ENCODE results near the gene CLSTN1.

The CLSTN1 gene

GRCh38 chr1:9711466-9712020 is 112.2 kb downstream of the CLSTN1 start:
- no peak for DNase-seq (ENCODE audit: low spot score)

DNA sequence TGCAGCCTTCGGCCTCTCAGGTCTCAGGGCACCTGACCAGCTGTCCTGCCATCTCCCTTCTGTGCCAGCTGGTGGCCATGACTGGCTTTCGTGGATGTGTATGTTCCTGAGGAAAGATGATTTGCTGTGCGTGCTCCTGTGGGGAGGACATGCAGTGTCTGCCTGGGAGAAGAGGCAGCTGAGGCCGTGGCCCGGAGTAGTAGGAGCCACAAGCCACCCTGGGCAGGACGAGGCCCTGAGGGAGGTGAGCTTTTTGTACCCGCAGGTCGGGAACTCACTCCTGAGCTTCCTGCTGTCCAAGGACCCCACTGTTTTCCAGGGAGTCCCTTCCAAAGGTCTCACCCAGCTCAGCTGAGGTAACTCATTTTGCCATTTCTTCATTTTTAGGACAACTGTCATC is 113.7 kb downstream of the CLSTN1 start:
- DNase-seq (ENCODE audit: low spot score) = no peak

GRCh38 chr1:9706178-9706577 is 117.6 kb downstream of the CLSTN1 start:
- no peak for DNase-seq (ENCODE audit: low spot score)

DNA sequence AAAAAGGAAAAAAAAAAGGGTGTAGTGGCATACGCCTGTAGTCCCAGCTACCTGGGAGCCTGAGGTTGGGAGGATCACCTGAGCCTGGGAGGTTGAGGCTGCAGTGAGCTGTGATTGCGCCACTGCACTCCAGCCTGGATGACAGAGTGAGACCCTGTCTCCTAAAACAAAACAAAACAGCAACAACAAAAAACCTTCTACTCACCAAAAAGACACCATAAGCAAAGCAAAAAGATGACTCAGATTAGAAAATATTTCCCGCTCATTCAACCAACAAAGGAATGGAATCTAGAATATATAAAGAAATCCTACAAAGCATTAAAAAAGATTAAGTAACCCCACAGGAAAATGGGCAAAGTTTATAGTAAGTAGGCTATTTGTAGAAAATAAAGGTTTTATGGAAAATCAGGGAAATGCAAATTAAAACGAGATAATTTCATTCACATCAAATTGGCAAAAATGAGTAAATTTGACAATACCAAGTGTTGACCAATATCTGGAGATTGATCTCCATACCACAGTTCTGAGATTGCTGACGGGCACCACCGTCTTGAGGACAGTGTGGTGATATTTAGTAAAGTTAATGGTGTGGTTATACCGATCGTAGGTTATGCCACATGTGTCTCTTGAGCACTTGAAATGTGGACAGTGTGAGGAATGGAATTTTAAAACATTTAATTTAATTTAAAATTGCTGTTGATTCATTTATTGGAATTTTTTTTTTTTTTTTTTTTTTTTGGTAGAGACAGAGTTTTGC is 118.2 kb downstream of the CLSTN1 start:
- no peak for DNase-seq (ENCODE audit: low spot score)

DNA sequence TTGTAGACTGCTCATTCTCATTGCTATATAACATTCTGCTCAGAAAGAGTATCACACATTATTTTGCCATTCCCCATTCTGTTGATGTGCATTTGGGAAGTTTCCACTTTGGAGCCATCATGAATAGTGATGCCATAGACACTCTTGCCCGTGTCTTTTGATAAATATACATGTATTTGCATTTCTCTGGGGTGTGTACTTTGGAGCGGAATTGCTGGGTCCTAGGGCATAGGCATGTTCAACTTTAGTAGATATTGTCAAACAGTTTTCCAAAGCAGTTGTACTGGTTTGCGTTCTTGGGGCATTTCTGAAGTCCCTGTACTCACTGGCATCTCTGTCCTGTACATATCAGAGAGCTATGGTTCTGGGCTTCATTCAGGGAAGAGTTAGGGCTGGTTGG is 120.1 kb downstream of the CLSTN1 start:
- no peak for DNase-seq (ENCODE audit: low spot score)

DNA sequence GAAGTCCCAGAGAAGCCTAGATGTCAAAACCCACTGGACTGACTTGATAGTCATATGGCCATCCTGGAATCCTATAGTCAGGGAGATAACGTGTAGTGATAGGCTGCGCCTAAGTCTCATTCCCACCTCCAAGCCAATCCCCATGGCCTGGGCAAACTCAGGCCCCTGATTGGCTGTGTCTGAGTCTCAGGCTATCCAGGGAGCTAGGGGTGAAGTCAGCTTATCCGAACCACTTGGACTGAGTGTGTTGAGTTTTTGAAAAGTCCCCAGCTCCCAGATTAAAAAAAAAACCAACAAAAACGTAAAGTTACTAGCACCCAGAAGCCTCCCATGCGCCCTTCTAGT is 120.6 kb downstream of the CLSTN1 start:
- no peak for DNase-seq (ENCODE audit: low spot score)

DNA sequence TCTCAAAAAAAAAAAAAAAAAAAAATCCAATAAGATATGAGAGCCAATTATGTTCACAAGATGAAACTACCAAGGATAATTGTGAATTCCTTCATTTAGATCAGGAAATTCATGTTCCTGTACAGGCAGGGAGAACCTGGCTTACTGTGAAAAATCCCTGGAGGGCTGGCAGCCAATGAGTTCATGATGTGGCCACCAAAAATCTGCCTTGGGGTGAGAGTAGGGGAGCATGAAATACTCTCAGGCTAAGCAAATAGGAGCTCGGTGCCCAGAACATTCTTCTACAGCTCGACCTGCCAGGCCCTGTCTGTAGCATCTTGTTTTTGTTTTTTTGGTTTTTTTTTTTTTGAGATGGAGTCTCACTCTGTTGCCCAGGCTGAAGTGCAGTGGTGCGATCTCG is 122.1 kb downstream of the CLSTN1 start:
- no peak for DNase-seq (ENCODE audit: low spot score)

DNA sequence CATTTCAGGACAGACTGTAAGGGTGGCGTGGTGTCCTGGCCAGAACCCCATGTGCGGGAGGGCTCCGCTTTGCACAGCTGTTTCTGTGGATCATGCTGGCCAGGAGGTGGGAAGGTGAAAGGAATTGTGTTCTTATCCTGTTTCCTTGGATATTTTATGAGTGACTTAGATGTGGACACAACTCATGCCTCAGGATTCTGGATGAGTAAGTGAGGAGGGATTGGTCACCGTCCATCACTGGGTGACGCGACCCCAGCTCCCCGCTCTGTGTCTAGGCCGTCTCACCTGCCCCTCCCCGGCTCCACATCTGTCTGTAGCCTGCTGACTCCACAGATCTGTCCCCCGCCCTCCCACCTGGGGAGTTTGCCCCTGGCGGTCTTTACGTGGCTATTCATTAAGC is 123.4 kb downstream of the CLSTN1 start:
- DNase-seq (ENCODE audit: low spot score) = no peak

DNA sequence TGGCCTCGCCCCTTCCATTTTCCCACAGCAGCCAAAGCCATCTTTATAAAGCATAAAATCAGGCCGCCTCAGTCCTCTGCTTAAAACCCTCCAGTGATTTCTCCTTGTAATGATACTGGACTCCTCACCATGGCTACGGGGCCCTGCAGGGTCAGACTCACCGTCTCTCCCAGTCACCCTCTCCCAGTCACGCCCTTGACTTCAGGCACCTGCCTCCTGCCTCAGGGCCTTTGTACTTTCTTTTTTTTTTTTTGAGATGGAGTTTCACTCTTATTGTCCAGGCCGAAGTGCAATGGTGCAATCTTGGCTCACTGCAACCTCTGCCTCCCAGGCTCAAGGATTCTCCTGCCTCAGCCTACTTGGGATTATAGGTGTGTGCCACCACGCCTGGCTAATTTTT is 124.4 kb downstream of the CLSTN1 start:
- no peak for DNase-seq (ENCODE audit: low spot score)

DNA sequence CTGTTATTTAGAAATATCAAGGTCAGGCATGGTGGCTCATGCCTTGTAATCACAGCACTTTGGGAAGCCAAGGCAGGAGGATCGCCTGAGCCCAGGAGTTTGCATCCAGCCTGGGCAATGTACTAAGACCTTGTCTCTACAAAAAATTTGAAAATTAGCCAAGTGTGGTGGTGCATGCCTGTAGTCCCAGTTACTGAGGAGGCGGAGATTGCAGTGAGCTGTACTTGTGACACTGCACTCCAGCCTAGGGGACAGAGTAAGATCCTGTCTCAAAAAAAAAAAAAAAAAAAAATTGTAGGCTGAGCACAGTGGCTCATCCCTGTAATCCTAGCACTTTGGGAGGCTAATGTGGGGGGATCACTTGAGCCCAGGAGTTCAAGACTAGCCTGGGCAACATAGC is 127.0 kb downstream of the CLSTN1 start:
- no peak for DNase-seq (ENCODE audit: low spot score)

DNA sequence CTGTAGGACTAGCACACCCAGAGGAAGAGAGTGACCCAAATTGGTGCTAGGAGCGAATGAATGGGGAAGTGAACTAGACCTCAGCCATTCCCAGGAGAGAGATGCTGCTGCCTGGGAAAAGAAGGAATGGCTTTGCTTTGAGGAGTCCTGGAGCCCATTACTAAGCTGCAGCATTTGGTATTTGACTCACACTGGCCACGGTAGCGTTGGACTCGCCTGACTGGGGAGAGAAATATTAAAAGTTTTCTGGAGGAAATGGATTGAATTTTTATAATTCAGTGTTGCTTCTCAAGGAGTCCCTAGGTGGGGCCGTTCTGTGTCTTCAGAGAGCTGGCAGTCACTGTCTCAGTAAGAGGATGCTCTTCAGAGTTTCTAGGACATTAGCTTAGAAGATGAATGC is 132.1 kb downstream of the CLSTN1 start:
- DNase-seq (ENCODE audit: low spot score) = no peak

DNA sequence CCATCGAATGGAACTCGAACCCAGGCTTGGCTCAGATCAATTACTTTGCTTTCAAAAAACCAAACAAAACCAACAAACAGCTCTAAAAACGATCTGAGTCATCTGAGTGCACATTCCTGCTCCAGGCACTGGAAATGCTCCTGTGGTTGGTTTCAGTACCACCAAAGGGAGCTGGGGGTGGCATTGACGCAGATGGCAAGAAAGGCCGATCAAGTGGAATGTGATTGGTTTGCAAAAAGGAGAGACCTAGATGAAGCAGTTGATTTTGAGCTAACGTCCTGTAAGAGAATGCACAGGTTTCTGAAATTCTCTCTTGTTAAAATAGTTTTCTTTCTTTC is 132.7 kb downstream of the CLSTN1 start:
- DNase-seq (ENCODE audit: low spot score) = no peak

- no peak for DNase-seq (ENCODE audit: low spot score)
Measured at GRCh38 chr1:9690440-9691107, 133.2 kb downstream of the CLSTN1 start.

DNA sequence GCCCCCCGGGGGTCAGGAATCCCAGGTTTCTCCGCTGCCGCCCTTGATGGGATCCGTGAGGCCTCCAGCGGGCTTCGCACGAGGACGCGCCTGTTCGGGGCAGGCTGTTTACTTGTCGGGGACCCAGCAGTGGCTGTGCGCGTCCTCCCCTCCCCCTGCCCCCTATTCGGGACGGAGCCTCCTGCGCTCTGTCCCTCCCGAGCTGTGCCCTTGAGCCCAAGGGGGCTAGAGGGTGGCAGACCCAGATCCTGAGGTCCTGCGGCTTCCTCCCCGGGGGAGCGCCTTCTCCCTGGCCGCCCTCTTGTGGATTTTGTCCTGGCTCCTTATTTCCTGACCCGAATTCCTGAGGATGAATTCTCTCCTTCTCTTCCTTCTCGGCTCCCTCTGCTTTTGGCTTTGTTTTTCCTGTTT is 133.8 kb downstream of the CLSTN1 start:
- DNase-seq (ENCODE audit: low spot score) = no peak

- DNase-seq (ENCODE audit: low spot score) = peak; percentile 44
Measured at GRCh38 chr1:9689011-9689706, 134.6 kb downstream of the CLSTN1 start.

GRCh38 chr1:9688599-9688998 is 135.2 kb downstream of the CLSTN1 start:
- no peak for DNase-seq (ENCODE audit: low spot score)

DNA sequence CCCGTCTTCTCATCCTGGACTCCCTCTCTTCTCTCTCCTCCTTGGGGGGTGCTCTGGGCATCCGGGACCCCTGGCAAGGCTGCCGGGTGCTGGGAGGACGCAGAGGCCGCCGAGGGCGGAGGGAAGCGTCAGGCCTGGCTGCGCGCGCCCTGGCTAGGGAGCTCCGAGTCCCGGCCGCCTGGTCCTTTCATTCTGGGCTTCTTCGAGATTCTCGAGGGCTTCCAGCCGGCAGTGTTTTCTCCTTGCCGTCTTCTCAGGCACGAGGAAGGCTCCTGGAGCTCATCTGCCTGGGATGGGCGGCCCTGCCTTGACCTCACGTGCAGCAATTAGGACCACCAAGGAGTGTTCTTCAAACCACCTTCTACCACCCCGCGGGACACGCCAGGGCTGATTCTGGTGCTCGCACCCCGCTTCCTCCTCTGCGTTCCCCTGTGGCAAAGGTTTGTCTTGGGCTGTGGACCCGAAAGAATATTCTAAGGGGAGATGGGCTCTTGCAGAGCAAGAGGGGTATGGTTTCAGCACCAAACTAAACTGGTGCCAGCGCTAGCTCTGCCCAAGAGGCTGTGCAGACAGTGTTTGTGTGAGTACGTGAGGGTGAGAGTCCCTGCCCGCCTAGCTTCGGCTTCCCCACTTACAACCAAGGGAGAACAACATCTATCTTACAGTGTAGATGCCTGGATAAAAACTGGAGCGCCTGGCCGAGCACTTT is 135.7 kb downstream of the CLSTN1 start:
- no peak for DNase-seq (ENCODE audit: low spot score)

- no peak for DNase-seq (ENCODE audit: low spot score)
Measured at GRCh38 chr1:9687120-9687873, 136.5 kb downstream of the CLSTN1 start.

DNA sequence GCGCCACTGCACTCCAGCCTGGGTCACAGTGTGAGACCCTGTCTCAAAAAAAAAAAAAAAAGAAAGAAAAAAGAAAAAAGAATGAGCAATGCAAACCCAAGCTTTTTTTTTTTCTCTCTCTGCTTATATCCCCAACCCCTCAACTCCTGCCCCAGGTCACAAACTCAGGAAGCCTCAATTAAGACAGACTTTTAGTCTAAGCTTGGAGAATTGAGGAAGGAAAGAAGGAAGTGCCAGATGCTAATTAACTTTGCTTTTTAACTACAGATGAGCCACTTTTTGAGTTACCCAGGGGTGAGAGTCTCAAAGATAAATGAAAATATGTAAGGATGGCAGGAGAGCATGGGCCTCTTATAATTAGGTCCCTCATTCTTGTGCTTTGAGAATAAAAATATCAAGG is 139.0 kb downstream of the CLSTN1 start:
- no peak for DNase-seq (ENCODE audit: low spot score)

- no peak for DNase-seq (ENCODE audit: low spot score)
Measured at GRCh38 chr1:9680828-9681227, 142.9 kb downstream of the CLSTN1 start.

DNA sequence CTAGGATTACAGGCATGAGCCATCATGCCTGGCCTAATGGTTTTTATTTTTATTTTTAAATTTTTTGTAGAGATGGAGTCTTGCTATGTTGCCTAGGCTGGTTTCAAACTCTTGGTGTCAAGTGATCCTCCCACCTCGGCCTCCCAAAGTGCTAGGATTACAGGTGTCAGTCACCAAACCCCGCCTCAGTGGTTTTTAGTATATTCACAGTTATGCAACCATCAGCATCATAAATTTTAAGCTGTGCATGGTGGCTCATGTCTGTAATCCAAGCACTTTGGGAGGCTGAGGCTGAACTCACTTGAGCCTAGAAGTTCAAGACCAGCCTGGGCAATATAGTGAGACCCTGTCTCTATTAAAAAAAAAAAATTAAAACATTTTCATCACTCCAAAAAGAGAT is 143.7 kb downstream of the CLSTN1 start:
- no peak for DNase-seq (ENCODE audit: low spot score)
